GM12801 (cell line): ENCODE measurements around the gene GABPB2.

Source experiments
- TF ChIP-seq, protein P1 (sequence below): IDR thresholded peaks from one replicate; pipeline ENCODE4 v1.5.1; 2011; ENCODE audit warnings: control low read depth; ENCODE audit not compliant: insufficient read length; ENCODE audit errors: extremely low read depth

GABPB2 gene

GRCh38 chr1:151070474-151071276, at the start of gene GABPB2:
TSS of gene GABPB2 (plus strand) at chr1:151070761. CDS start at chr1:151088190, 17,429 bp downstream.
- TF ChIP-seq, protein P1, sequence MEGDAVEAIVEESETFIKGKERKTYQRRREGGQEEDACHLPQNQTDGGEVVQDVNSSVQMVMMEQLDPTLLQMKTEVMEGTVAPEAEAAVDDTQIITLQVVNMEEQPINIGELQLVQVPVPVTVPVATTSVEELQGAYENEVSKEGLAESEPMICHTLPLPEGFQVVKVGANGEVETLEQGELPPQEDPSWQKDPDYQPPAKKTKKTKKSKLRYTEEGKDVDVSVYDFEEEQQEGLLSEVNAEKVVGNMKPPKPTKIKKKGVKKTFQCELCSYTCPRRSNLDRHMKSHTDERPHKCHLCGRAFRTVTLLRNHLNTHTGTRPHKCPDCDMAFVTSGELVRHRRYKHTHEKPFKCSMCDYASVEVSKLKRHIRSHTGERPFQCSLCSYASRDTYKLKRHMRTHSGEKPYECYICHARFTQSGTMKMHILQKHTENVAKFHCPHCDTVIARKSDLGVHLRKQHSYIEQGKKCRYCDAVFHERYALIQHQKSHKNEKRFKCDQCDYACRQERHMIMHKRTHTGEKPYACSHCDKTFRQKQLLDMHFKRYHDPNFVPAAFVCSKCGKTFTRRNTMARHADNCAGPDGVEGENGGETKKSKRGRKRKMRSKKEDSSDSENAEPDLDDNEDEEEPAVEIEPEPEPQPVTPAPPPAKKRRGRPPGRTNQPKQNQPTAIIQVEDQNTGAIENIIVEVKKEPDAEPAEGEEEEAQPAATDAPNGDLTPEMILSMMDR, result no peak

DNA sequence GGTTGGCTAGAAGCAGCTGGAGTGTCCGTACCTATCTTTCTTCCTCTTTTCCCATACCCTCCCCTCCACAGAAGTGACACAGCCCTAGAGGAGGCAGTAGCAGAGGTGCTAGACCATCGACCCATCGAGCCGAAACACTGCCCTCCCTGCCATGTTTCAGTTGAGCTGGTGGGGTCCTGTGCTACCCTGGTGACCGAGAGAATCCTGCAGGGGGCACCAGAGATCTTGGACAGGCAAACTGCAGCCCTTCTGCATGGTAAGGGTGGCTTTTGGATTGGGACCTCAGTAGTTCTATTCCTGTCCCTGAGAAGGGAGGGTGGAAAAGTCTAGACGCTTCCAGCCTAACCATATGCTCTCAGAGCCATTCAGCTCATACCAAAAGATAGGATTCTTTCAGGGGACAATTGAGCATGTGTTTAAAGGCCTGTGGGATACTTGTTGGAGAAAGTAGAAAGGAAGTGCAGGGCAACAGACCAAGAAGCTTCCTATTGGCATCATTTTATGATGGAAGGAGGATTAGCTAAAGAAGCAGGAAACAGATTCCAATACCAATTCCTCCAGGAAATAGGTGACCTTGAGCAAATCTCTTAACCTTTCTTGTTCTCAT, 45.9 kb upstream of the GABPB2 start:
- TF ChIP-seq, protein P1, result no peak

DNA sequence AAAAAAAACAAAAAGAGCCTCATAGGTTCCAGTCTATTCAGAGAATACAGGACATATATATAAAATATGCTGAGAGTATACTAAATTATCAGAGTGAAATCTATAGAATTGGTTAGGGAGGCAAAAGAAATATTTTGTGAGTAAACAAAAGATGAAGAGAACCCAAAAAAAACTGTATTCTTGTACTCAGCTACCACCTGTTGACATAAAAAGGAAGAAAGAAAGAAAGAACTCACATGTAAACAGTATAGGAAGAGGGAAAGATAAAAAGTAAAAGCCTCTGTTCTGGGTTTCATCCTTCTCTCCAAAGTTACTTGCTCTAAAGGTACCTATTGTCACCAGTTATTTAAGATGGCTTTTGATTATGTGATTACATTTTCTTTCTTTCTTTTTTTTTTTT, 44.1 kb upstream of the GABPB2 start:
- TF ChIP-seq, protein P1, result no peak

- TF ChIP-seq, protein P1, result no peak
Measured at GRCh38 chr1:151032164-151032563, 38.4 kb upstream of the GABPB2 start.

DNA sequence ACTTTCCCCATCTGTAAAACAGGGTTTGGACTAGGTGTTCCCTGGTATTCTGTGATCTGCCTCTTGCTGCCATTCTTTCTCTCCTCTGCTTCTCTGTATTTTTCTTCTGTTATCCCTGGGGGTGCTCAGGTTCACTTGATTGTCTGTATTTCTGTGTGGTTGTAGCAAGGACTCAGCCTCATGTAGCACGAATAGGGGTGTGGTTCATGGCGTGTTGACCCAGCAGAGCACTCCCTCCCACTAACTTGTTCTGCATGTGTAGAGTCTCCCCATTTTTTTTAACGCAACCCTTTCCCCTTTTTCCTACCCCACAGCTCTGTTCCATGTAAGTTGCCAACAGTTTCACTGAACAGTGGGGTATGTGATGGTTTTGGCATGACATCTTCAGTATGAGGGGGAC, 35.4 kb upstream of the GABPB2 start:
- TF ChIP-seq, protein P1, result no peak

DNA sequence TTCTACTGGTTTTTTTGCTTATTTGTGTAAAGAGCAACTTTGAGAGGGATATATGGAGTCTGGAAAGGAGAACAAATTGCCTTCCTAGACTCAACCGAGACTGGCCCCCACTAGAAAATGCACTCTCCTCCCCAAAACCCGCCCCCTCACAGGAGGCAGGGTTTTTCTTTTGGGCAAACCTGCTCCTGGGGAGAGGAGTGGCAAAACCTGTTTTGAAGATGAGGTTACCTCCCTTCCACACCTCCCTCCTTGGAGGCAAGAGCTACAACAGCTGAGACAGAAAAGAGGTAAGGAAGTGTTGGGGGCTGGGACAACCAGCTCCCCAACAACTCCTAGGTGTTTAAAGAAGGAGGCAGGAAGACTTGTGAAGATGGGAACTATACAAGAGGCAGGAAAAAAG, 34.2 kb upstream of the GABPB2 start, which contains the start of gene BNIPL:
BNIPL (plus strand) TSS at position 231 of the 400 bp plus-strand sequence; CDS start at position 371, 140 bp downstream.
- TF ChIP-seq, protein P1, result no peak

- TF ChIP-seq, protein P1, result no peak
Measured at GRCh38 chr1:151037032-151037431, 33.5 kb upstream of the GABPB2 start.
